SK-N-MC (cell line): ENCODE results near the gene C1QTNF9B.

ENCODE experiments used
- DNase-seq: peaks from one replicate; pipeline ENCODE4 v3.0.0-alpha.2; 2011; ENCODE audit warnings: low read depth, low spot score
- H3K27ac ChIP-seq: fragments of 200-600 bp; sonication (generic); 2 replicates; pipeline ENCODE4 v1.5.1; 2016; ENCODE audit warnings: mixed run types
- H3K36me3 ChIP-seq: fragments of 200-600 bp; sonication (generic); 2 replicates; pipeline ENCODE4 v1.6.1; 2017; ENCODE audit warnings: antibody characterized with exemption, low read length, mixed read lengths; ENCODE audit not compliant: insufficient read depth
- H3K4me3 ChIP-seq: fragments of 200-600 bp; sonication (generic); 2 replicates; pipeline ENCODE4 v1.5.1; 2016
- H3K9ac ChIP-seq: fragments of 200-600 bp; sonication (generic); 2 replicates; pipeline ENCODE4 v1.8.0; 2017; ENCODE audit warnings: mixed run types, mixed read lengths; ENCODE audit not compliant: insufficient read length
- H3K9me3 ChIP-seq: fragments of 200-600 bp; sonication (generic); 2 replicates; pipeline ENCODE4 v1.6.1; 2017; ENCODE audit warnings: low read depth, mild to moderate bottlenecking, antibody characterized with exemption, low read length, moderate library complexity, mixed read lengths
- EZH2 ChIP-seq: fragments of 200-600 bp; sonication (generic); IDR thresholded peaks from one replicate; pipeline ENCODE4 v1.6.1; 2017; ENCODE audit warnings: antibody characterized with exemption
- FOXP2 ChIP-seq: optimal IDR thresholded peaks from 2 replicates; pipeline ENCODE3; 2011; ENCODE audit warnings: mild to moderate bottlenecking, moderate library complexity; ENCODE audit not compliant: insufficient read depth; ENCODE audit errors: extremely low read length, control extremely low read depth
- POLR2AphosphoS5 ChIP-seq: IDR thresholded peaks from 2 replicates; pipeline ENCODE4 v1.6.1; 2012; ENCODE audit warnings: mild to moderate bottlenecking, low read depth, low read length, borderline replicate concordance

The C1QTNF9B gene

GRCh38 chr13:23848019-23848418 is 49.3 kb downstream of the C1QTNF9B start:
- H3K4me3 ChIP-seq: no peak overlapping the region
- no peak overlapping the region for H3K27ac ChIP-seq
- H3K36me3 ChIP-seq: no peaks in the 10 kb centered on the region
- no peak overlapping the region for H3K9ac ChIP-seq
- no peaks in the 10 kb centered on the region for H3K9me3 ChIP-seq
- DNase-seq: no peak
- TF ChIP-seq POLR2AphosphoS5 (no peak), FOXP2 (no peak), EZH2 (no peak)

GRCh38 chr13:23847497-23847896 is 49.8 kb downstream of the C1QTNF9B start:
- no peak for DNase-seq
- no peak for TF ChIP-seq POLR2AphosphoS5
- H3K9me3 ChIP-seq: no peaks in the 10 kb centered on the region
- no peaks in the 10 kb centered on the region for H3K36me3 ChIP-seq
- H3K27ac ChIP-seq: no peak overlapping the region
- no peak overlapping the region for H3K4me3 ChIP-seq
- no peak overlapping the region for H3K9ac ChIP-seq

DNA sequence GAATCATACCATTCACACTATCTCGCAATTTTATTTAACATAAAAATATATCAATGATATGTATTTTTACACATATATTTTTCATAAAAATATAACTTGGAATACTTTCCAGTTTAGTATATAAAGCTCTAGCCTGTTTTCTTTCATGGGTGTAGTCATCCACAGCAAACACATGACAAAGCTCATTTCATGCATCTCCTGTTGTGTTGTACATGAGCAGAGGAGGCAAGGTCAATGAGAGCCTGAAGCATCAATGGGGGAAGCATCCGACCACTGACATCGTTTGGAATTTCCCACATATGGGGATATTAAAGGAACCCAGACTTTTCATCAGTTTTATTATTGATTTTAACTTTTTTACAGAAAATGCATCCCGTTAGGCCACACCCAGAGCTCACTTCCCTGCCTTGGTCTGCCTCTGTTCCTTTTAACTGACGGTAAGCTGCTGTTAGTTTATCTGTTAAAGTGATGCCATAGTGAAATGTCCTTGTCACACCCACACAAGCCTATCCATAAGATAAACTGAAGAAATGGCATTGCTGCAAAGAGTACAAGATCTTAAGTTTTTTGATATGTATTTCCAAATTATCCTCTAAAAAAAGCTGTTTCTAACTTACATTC is 52.1 kb downstream of the C1QTNF9B start:
- DNase-seq: no peak
- no peak overlapping the region for H3K27ac ChIP-seq
- H3K9me3 ChIP-seq: no peaks in the 10 kb centered on the region
- H3K4me3 ChIP-seq: no peak overlapping the region
- no peaks in the 10 kb centered on the region for H3K36me3 ChIP-seq
- H3K9ac ChIP-seq: no peak overlapping the region
- no peak for TF ChIP-seq POLR2AphosphoS5
- TF ChIP-seq EZH2: no peak
- TF ChIP-seq FOXP2: no peak

GRCh38 chr13:23844132-23844531 is 53.2 kb downstream of the C1QTNF9B start:
- no peak for TF ChIP-seq EZH2
- no peak for TF ChIP-seq FOXP2
- no peak for TF ChIP-seq POLR2AphosphoS5
- no peak overlapping the region for H3K27ac ChIP-seq
- H3K4me3 ChIP-seq: no peak overlapping the region
- no peaks in the 10 kb centered on the region for H3K9me3 ChIP-seq
- no peak for DNase-seq
- no peaks in the 10 kb centered on the region for H3K36me3 ChIP-seq
- no peak overlapping the region for H3K9ac ChIP-seq

DNA sequence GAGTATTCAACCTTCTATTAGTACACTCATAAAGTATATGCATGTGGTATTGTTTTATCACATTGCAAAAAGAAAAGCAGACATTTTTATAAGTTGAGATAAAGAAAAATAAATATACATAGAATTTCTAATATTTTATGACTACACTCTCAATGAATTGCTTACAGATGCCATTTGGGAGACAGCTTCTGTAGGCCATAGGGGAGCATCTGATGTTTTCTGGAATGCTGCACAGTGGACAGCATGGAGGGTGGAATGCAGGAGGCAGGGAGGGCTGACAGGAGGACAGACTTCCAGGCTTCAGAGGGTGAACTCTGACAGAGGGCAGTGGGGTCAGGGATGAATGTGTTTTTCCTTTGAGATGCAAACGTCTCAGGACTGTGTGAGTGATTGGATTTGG is 53.9 kb downstream of the C1QTNF9B start:
- H3K9ac ChIP-seq: no peak overlapping the region
- H3K27ac ChIP-seq: no peak overlapping the region
- H3K9me3 ChIP-seq: no peaks in the 10 kb centered on the region
- H3K36me3 ChIP-seq: no peaks in the 10 kb centered on the region
- TF ChIP-seq FOXP2: no peak
- no peak for TF ChIP-seq POLR2AphosphoS5
- TF ChIP-seq EZH2: no peak
- DNase-seq: no peak
- H3K4me3 ChIP-seq: no peak overlapping the region

GRCh38 chr13:23842406-23842805 is 54.9 kb downstream of the C1QTNF9B start:
- no peaks in the 10 kb centered on the region for H3K36me3 ChIP-seq
- no peaks in the 10 kb centered on the region for H3K9me3 ChIP-seq
- H3K27ac ChIP-seq: no peak overlapping the region
- DNase-seq: no peak
- H3K9ac ChIP-seq: no peak overlapping the region
- no peak overlapping the region for H3K4me3 ChIP-seq
- no peak for TF ChIP-seq FOXP2
- TF ChIP-seq POLR2AphosphoS5: no peak
- TF ChIP-seq EZH2: no peak
